CD4-positive, alpha-beta memory T cell (primary cell): ENCODE data around the gene KIFC3. TPM values are rescaled to one million over a fixed set of nuclear protein-coding genes. Genes with fewer than 3 reads are reported as not detected.

Experiments
- CTCF ChIA-PET: fragments of 350-600 bp; sonication (Branson Sonifier 250); formaldehyde crosslinking; loops from one replicate; lab custom pipeline; 2021; ENCODE audit warnings: inconsistent platforms; ENCODE audit not compliant: partially characterized antibody; lab: Charles Lee
- POLR2A ChIA-PET: fragments of 350-600 bp; sonication (Branson Sonifier 250); formaldehyde crosslinking; loops from one replicate; lab custom pipeline; 2021; ENCODE audit not compliant: partially characterized antibody; lab: Charles Lee
- DNase-seq, 5 donors: peaks; one replicate each; pipeline versions ENCODE4 v3.0.0 to v3.0.0-alpha.2; 2020 to 2022; ENCODE audit warnings: mixed read lengths in 1 of 5
- H3K27ac ChIP-seq: one replicate; pipeline ENCODE4 v1.7.0; 2013; ENCODE audit warnings: low read depth, low read length
- H3K27me3 ChIP-seq: 2 replicates; pipeline ENCODE4 v1.7.0; 2013; ENCODE audit warnings: mild to moderate bottlenecking, low read length, moderate library complexity; ENCODE audit not compliant: insufficient read depth
- H3K36me3 ChIP-seq: 2 replicates; pipeline ENCODE4 v1.7.0; 2013; ENCODE audit warnings: mild to moderate bottlenecking, low read length, moderate library complexity; ENCODE audit not compliant: insufficient read depth
- H3K4me1 ChIP-seq: 2 replicates; pipeline ENCODE4 v1.7.0; 2013; ENCODE audit warnings: mild to moderate bottlenecking, low read length, moderate library complexity; ENCODE audit not compliant: insufficient read depth
- H3K4me3 ChIP-seq, 2 donors: one replicate each; pipeline ENCODE4 v1.7.0; 2013; ENCODE audit warnings: low read length in 2 of 2, mild to moderate bottlenecking in 1 of 2
- H3K9me3 ChIP-seq, 2 donors: one replicate each; pipeline ENCODE4 v1.7.0; 2013; ENCODE audit warnings: low read length in 2 of 2, control low read depth in 1 of 2; ENCODE audit not compliant: control insufficient read depth in 1 of 2
- H3K27ac Mint-ChIP-seq, 7 donors: one replicate each; pipeline ENCODE4 v1.8.0; 2020 to 2021; ENCODE audit warnings: mixed read lengths in 7 of 7, mild to moderate bottlenecking in 6 of 7, inconsistent platforms in 3 of 7, moderate library complexity in 3 of 7
- H3K27me3 Mint-ChIP-seq, 2 donors: one replicate each; pipeline ENCODE4 v1.8.0; 2020 to 2021; ENCODE audit warnings: mixed read lengths in 2 of 2
- H3K36me3 Mint-ChIP-seq, 2 donors: one replicate each; pipeline ENCODE4 v1.8.0; 2020 to 2021; ENCODE audit warnings: mixed read lengths in 2 of 2, inconsistent platforms in 1 of 2, mild to moderate bottlenecking in 1 of 2
- H3K4me1 Mint-ChIP-seq, 4 donors: one replicate each; pipeline ENCODE4 v1.8.0; 2020 to 2021; ENCODE audit warnings: mixed read lengths in 4 of 4, mild to moderate bottlenecking in 1 of 4
- H3K4me3 Mint-ChIP-seq, 8 donors: one replicate each; pipeline ENCODE4 v1.8.0; 2020 to 2021; ENCODE audit warnings: mixed read lengths in 8 of 8, mild to moderate bottlenecking in 7 of 8, moderate library complexity in 6 of 8, inconsistent platforms in 3 of 8
- H3K9me3 Mint-ChIP-seq, 8 donors: one replicate each; pipeline ENCODE4 v1.8.0; 2020 to 2021; ENCODE audit warnings: mixed read lengths in 8 of 8, mild to moderate bottlenecking in 5 of 8, inconsistent platforms in 3 of 8, moderate library complexity in 1 of 8
- intact Hi-C: fragments of 100-400 bp; cut with micrococcal nuclease; formaldehyde crosslinking; loops from one replicate; pipeline ENCODE4 v1.15.1; 2023
- polyA plus RNA-seq, 2 donors: library from polyadenylated mRNA; unstranded; fragments of 300-500 nt; fragmentation: Illumina TruSeq; gene quantifications; one replicate each; pipeline ENCODE4 v1.2.3, GENCODE V29; 2021
- total RNA-seq, 2 experiments: library from RNA; stranded (reverse); gene quantifications; one replicate each; pipeline ENCODE4 v1.2.3, GENCODE V29; 2021

Gene KIFC3
- total and polyA plus RNA-seq, 4 experiments from 2014 or later, result 1.6 to 1.9 TPM; not detected in 2

- H3K27ac ChIP-seq, result no peak overlapping the region
- peak overlapping the region in 1 of 7 donors; percentile 22 for H3K27ac Mint-ChIP-seq
- peaks cover 22 to 36% (median 26%) of the 10 kb centered on the region in 4 donors for H3K4me1 Mint-ChIP-seq
- no peak overlapping the region for H3K4me3 ChIP-seq
- ChIA-PET POLR2A (interaction anchor here (1.3 kb wide), 1 partner anchor 8 kb away, joined by 6 read pairs; no protein-coding TSS in a partner anchor), CTCF (no interaction called here)
- peak overlapping the region in 3 of 8 donors; percentile 33 to 52 (median 49) for H3K4me3 Mint-ChIP-seq
- no peaks in the 10 kb centered on the region for H3K9me3 ChIP-seq
- H3K9me3 Mint-ChIP-seq, result no peaks in the 10 kb centered on the region
- H3K4me1 ChIP-seq, result peaks cover 34% of the 10 kb centered on the region
- H3K36me3 ChIP-seq, result no peaks in the 10 kb centered on the region
- no peaks in the 10 kb centered on the region for H3K27me3 ChIP-seq
- intact Hi-C loops, result no loop called here
- H3K36me3 Mint-ChIP-seq, result no peaks in the 10 kb centered on the region
- no peak for DNase-seq
- H3K27me3 Mint-ChIP-seq, result peaks cover 7 to 12% of the 10 kb centered on the region in 2 donors
These were observed 416 bp downstream of the KIFC3 start for GRCh38 chr16:57801809-57802340.

GRCh38 chr16:57801098-57801808 is 1.0 kb downstream of the KIFC3 start:
- intact Hi-C loops, result no loop called here
- Histone ChIP-seq H3K36me3 (no peaks in the 10 kb centered on the region), H3K4me3 (no peak overlapping the region), H3K9me3 (no peaks in the 10 kb centered on the region), H3K4me1 (peaks cover 34% of the 10 kb centered on the region), H3K27me3 (no peaks in the 10 kb centered on the region), H3K27ac (no peak overlapping the region)
- H3K36me3 Mint-ChIP-seq, result no peaks in the 10 kb centered on the region
- peaks cover 5 to 8% of the 10 kb centered on the region in 2 donors for H3K27me3 Mint-ChIP-seq
- peak overlapping the region in 4 of 7 donors; percentile 18 to 53 (median 26) for H3K27ac Mint-ChIP-seq
- peaks cover 22 to 42% (median 26%) of the 10 kb centered on the region in 4 donors for H3K4me1 Mint-ChIP-seq
- POLR2A ChIA-PET, result interaction anchor here (1.3 to 2.1 kb wide), 2 partner anchors 9 kb away, joined by 6 to 10 read pairs; no protein-coding TSS in a partner anchor
- no peak for DNase-seq
- H3K4me3 Mint-ChIP-seq, result peak overlapping the region in 7 of 8 donors; percentile 33 to 52 (median 44)
- H3K9me3 Mint-ChIP-seq, result no peaks in the 10 kb centered on the region
- CTCF ChIA-PET, result interaction anchor here (1.0 to 1.1 kb wide), 2 partner anchors 9 to 44 kb away, joined by 3 read pairs; no protein-coding TSS in a partner anchor

GRCh38 chr16:57800200-57801097 is 1.8 kb downstream of the KIFC3 start:
- intact Hi-C loops, result no loop called here
- no peaks in the 10 kb centered on the region for H3K9me3 ChIP-seq
- no peaks in the 10 kb centered on the region for H3K36me3 Mint-ChIP-seq
- DNase-seq, result no peak
- no peak overlapping the region for H3K4me3 ChIP-seq
- H3K4me3 Mint-ChIP-seq, result peak overlapping the region in 6 of 8 donors; percentile 2 to 55 (median 21)
- H3K27ac Mint-ChIP-seq, result peak overlapping the region in 6 of 7 donors; percentile 18 to 62 (median 38)
- ChIA-PET CTCF (interaction anchor here (0.7 to 1.9 kb wide), 5 partner anchors 8 to 63 kb away, joined by 3 to 6 read pairs (median 3); no protein-coding TSS in a partner anchor), POLR2A (interaction anchor here (1.4 to 2.1 kb wide), 2 partner anchors 10 to 64 kb away, joined by 4 to 10 read pairs; no protein-coding TSS in a partner anchor)
- peaks cover 22 to 42% (median 26%) of the 10 kb centered on the region in 4 donors for H3K4me1 Mint-ChIP-seq
- peaks cover 5 to 6% of the 10 kb centered on the region in 2 donors for H3K27me3 Mint-ChIP-seq
- H3K27ac ChIP-seq, result no peak overlapping the region
- peaks cover 34% of the 10 kb centered on the region for H3K4me1 ChIP-seq
- H3K27me3 ChIP-seq, result no peaks in the 10 kb centered on the region
- H3K36me3 ChIP-seq, result no peaks in the 10 kb centered on the region
- H3K9me3 Mint-ChIP-seq, result no peaks in the 10 kb centered on the region

- no peak for DNase-seq
- Histone ChIP-seq H3K27ac (no peak overlapping the region), H3K9me3 (no peaks in the 10 kb centered on the region), H3K4me3 (no peak overlapping the region), H3K4me1 (peaks cover 34% of the 10 kb centered on the region), H3K27me3 (no peaks in the 10 kb centered on the region), H3K36me3 (no peaks in the 10 kb centered on the region)
- intact Hi-C loops, result loop anchor here (5.0 kb wide), 1 partner anchor 203 kb away; the partner anchor contains the start of genes USB1 and ZNF319
- Mint-ChIP-seq H3K27me3 (peaks cover 5 to 6% of the 10 kb centered on the region in 2 donors), H3K27ac (peak overlapping the region in 5 of 7 donors; percentile 10 to 88 (median 48)), H3K4me1 (peaks cover 22 to 42% (median 26%) of the 10 kb centered on the region in 4 donors), H3K9me3 (no peaks in the 10 kb centered on the region), H3K36me3 (no peaks in the 10 kb centered on the region), H3K4me3 (peak overlapping the region in 4 of 8 donors; percentile 12 to 61 (median 34))
- POLR2A ChIA-PET, result interaction anchor here (1.4 to 2.1 kb wide), 2 partner anchors 10 to 63 kb away, joined by 4 to 10 read pairs; no protein-coding TSS in a partner anchor
- CTCF ChIA-PET, result interaction anchor here (0.7 to 1.9 kb wide), 4 partner anchors 9 to 99 kb away, joined by 3 to 6 read pairs (median 4); no protein-coding TSS in a partner anchor
These were observed 2.6 kb downstream of the KIFC3 start for GRCh38 chr16:57799600-57800199.

GRCh38 chr16:57798953-57799599 is 3.2 kb downstream of the KIFC3 start:
- ChIA-PET POLR2A (interaction anchor here (1.4 to 2.1 kb wide), 2 partner anchors 11 to 63 kb away, joined by 4 to 10 read pairs; no protein-coding TSS in a partner anchor), CTCF (interaction anchor here (1.0 to 1.9 kb wide), 4 partner anchors 9 to 100 kb away, joined by 3 to 6 read pairs (median 4); no protein-coding TSS in a partner anchor)
- no peak for DNase-seq
- Histone ChIP-seq H3K9me3 (no peaks in the 10 kb centered on the region), H3K36me3 (no peaks in the 10 kb centered on the region), H3K4me3 (no peak overlapping the region), H3K27me3 (no peaks in the 10 kb centered on the region), H3K4me1 (peaks cover 34% of the 10 kb centered on the region), H3K27ac (no peak overlapping the region)
- H3K4me3 Mint-ChIP-seq, result peak overlapping the region in 2 of 8 donors; percentile 34 to 61
- H3K9me3 Mint-ChIP-seq, result no peaks in the 10 kb centered on the region
- H3K27me3 Mint-ChIP-seq, result peaks cover 5 to 6% of the 10 kb centered on the region in 2 donors
- H3K36me3 Mint-ChIP-seq, result no peaks in the 10 kb centered on the region
- peak overlapping the region in 3 of 7 donors; percentile 10 to 82 (median 79) for H3K27ac Mint-ChIP-seq
- intact Hi-C loops, result loop anchor here (5.0 kb wide), 1 partner anchor 203 kb away; the partner anchor contains the start of genes USB1 and ZNF319
- peaks cover 22 to 42% (median 26%) of the 10 kb centered on the region in 4 donors for H3K4me1 Mint-ChIP-seq
